ENCODE results near the gene MMP15.

- TF ChIP-seq CTCF (IDR thresholded peaks at IDR 0.05) (no peak), NFIC (IDR thresholded peaks at IDR 0.05; ENCODE audit: borderline replicate concordance) (no peak), EP300 (IDR thresholded peaks at IDR 0.05; ENCODE audit: borderline replicate concordance in 1 of 2, low read depth in 1 of 2, low read length in 1 of 2) (no peak), RXRA (IDR thresholded peaks at IDR 0.05; ENCODE audit: borderline replicate concordance, low read depth) (no peak), EZH2phosphoT487 (IDR thresholded peaks at IDR 0.05; ENCODE audit: borderline replicate concordance, low read depth) (no peak), ZBTB33 (IDR thresholded peaks at IDR 0.05; ENCODE audit: borderline replicate concordance, low read depth) (no peak), TAF1 (IDR thresholded peaks at IDR 0.05; ENCODE audit: borderline replicate concordance, low read depth, low read length) (no peak), SMC3 (IDR thresholded peaks at IDR 0.05; ENCODE audit: low read depth, low read length) (no peak), JUND (IDR thresholded peaks at IDR 0.05) (no peak), MAX (IDR thresholded peaks at IDR 0.05; ENCODE audit: low read depth) (no peak)
Observed at GRCh38 chr16:58031016-58031800, 5.7 kb downstream of the MMP15 start.
